K562 (cell line): ENCODE measurements around the gene SLC35G6. TPM values are rescaled to one million over a fixed set of nuclear protein-coding genes. Genes with fewer than 3 reads are reported as not detected.

ENCODE experiments used
- polyA plus RNA-seq, 8 experiments: library from polyadenylated mRNA; depleted of rRNA in 4 of 8; stranded (reverse) in 5 of 8; unstranded in 3 of 8; fragments of >200 nt; fragmentation: Nextera tagmentation in 2 of 8; fragmentation: Illumina TruSeq in 1 of 8; extraction: Ambion mirVana in 2 of 8; extraction: Trizol in 1 of 8; gene quantifications; 2 replicates each; pipeline versions ENCODE4 v1.2.1 to v1.2.3, GENCODE V29; 2011 to 2014; ENCODE audit warnings: inconsistent platforms in 1 of 8, missing spikeins in 1 of 8
- total RNA-seq, 7 experiments: library from RNA; depleted of rRNA in 6 of 7; stranded (reverse); fragments of >200 nt in 6 of 7; fragmentation: Illumina TruSeq in 2 of 7; extraction: Trizol in 2 of 7; gene quantifications; 2 replicates each; pipeline versions ENCODE4 v1.2.1 to v1.2.3, GENCODE V29; 2011 to 2021; ENCODE audit warnings: low replicate concordance in 1 of 7
- TF ChIP-seq, protein P1 (sequence below): fragments of 450-650 bp; IDR thresholded peaks from 2 replicates; pipeline ENCODE4 v1.6.1; 2016; ENCODE audit warnings: mild to moderate bottlenecking, moderate library complexity

SLC35G6 gene
- total and polyA plus RNA-seq, 9 of the 15 experiments (the other 6 are each of a cell fraction or from before 2014, with no cell fraction given): not detected

DNA sequence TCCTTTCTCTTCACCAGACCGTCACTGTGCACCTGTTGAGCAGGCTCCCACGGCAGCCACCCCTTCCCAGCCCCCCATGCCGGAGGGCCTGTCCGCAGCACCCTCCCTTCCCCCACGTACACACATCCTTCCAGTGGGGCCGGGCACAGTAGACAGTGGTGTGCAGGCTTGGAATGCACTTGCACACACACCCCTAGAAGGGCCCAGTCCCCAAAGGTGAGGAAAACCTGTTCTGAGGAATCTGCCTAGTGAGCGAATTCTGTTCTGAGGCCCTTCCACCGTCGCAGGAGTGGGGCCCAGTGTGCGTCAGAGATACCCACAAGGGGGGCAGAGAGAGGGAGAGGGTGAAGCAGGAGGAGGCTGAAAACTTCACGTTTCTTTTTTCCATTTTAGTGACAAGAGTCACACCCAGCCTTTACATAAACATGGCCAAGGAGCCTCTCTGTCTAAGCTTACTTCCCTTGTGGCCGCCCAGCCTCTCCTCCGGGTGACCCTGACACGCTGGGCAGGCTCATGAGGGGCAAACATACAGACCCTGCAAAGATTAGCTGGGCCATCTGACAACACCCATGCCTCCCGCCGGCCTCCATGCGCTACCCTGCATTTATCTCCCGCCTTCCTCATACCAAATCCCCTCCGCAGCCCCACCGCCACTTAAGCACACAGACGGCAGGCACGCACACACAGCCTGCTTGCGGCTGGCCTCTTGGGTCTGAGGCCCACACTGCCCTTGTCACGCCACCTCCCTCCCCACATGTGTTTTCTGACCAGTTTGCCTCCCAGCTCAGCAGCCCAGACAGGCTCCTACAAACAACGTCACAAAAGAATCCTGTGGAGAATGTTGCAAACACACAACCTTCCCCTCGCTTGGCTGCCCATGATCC, 3.6 kb upstream of the SLC35G6 start (continued):
- TF ChIP-seq, protein P1, sequence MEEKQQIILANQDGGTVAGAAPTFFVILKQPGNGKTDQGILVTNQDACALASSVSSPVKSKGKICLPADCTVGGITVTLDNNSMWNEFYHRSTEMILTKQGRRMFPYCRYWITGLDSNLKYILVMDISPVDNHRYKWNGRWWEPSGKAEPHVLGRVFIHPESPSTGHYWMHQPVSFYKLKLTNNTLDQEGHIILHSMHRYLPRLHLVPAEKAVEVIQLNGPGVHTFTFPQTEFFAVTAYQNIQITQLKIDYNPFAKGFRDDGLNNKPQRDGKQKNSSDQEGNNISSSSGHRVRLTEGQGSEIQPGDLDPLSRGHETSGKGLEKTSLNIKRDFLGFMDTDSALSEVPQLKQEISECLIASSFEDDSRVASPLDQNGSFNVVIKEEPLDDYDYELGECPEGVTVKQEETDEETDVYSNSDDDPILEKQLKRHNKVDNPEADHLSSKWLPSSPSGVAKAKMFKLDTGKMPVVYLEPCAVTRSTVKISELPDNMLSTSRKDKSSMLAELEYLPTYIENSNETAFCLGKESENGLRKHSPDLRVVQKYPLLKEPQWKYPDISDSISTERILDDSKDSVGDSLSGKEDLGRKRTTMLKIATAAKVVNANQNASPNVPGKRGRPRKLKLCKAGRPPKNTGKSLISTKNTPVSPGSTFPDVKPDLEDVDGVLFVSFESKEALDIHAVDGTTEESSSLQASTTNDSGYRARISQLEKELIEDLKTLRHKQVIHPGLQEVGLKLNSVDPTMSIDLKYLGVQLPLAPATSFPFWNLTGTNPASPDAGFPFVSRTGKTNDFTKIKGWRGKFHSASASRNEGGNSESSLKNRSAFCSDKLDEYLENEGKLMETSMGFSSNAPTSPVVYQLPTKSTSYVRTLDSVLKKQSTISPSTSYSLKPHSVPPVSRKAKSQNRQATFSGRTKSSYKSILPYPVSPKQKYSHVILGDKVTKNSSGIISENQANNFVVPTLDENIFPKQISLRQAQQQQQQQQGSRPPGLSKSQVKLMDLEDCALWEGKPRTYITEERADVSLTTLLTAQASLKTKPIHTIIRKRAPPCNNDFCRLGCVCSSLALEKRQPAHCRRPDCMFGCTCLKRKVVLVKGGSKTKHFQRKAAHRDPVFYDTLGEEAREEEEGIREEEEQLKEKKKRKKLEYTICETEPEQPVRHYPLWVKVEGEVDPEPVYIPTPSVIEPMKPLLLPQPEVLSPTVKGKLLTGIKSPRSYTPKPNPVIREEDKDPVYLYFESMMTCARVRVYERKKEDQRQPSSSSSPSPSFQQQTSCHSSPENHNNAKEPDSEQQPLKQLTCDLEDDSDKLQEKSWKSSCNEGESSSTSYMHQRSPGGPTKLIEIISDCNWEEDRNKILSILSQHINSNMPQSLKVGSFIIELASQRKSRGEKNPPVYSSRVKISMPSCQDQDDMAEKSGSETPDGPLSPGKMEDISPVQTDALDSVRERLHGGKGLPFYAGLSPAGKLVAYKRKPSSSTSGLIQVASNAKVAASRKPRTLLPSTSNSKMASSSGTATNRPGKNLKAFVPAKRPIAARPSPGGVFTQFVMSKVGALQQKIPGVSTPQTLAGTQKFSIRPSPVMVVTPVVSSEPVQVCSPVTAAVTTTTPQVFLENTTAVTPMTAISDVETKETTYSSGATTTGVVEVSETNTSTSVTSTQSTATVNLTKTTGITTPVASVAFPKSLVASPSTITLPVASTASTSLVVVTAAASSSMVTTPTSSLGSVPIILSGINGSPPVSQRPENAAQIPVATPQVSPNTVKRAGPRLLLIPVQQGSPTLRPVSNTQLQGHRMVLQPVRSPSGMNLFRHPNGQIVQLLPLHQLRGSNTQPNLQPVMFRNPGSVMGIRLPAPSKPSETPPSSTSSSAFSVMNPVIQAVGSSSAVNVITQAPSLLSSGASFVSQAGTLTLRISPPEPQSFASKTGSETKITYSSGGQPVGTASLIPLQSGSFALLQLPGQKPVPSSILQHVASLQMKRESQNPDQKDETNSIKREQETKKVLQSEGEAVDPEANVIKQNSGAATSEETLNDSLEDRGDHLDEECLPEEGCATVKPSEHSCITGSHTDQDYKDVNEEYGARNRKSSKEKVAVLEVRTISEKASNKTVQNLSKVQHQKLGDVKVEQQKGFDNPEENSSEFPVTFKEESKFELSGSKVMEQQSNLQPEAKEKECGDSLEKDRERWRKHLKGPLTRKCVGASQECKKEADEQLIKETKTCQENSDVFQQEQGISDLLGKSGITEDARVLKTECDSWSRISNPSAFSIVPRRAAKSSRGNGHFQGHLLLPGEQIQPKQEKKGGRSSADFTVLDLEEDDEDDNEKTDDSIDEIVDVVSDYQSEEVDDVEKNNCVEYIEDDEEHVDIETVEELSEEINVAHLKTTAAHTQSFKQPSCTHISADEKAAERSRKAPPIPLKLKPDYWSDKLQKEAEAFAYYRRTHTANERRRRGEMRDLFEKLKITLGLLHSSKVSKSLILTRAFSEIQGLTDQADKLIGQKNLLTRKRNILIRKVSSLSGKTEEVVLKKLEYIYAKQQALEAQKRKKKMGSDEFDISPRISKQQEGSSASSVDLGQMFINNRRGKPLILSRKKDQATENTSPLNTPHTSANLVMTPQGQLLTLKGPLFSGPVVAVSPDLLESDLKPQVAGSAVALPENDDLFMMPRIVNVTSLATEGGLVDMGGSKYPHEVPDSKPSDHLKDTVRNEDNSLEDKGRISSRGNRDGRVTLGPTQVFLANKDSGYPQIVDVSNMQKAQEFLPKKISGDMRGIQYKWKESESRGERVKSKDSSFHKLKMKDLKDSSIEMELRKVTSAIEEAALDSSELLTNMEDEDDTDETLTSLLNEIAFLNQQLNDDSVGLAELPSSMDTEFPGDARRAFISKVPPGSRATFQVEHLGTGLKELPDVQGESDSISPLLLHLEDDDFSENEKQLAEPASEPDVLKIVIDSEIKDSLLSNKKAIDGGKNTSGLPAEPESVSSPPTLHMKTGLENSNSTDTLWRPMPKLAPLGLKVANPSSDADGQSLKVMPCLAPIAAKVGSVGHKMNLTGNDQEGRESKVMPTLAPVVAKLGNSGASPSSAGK: peak; percentile 16; the same call in 1 of the 2 replicates
